ENCODE data around the gene GNAL. TPM values are rescaled to one million over a fixed set of nuclear protein-coding genes. Genes with fewer than 3 reads are reported as not detected.

The GNAL gene
- total RNA-seq, 1 experiment from 2014 or later, result 0.06 TPM

DNA sequence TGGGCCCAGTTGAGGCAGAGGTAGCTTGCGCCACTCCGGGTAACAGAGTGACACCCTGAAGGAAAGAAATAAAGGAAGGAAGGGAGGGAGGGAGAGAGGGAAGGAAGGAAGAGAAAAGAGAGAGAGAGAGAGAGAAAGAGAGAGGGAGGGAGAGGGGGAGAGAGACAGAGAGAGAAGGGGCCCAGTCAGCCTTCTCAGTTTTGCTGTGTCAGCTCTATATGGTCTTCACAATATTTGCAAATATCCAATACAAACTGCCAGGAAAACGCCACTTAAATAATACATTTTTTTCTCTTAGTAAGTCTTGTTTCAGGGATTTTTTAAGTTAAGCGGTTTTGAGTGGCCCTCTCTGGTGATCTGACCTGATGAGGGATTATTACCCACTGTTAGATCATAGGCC lies 156.6 kb downstream of the GNAL start:
- intact Hi-C loops (cut with micrococcal nuclease; ENCODE audit: unreplicated experiment), result no loop called here
- Histone ChIP-seq H3K4me3 (ENCODE audit: low read depth, low read length, poor library complexity, severe bottlenecking) (no peak overlapping the region), H3K27ac (ENCODE audit: low read depth, low read length, poor library complexity, severe bottlenecking) (no peak overlapping the region), H3K36me3 (ENCODE audit: insufficient read depth, low read length, poor library complexity, severe bottlenecking) (no peaks in the 10 kb centered on the region), H3K27me3 (replicated peaks; ENCODE audit: insufficient read depth, low read depth, low read length, poor library complexity) (peaks cover 4% of the 10 kb centered on the region), H3K4me1 (ENCODE audit: insufficient read depth, low read length, poor library complexity, severe bottlenecking) (peaks cover 3% of the 10 kb centered on the region), H3K9me3 (ENCODE audit: low read depth, low read length, poor library complexity, severe bottlenecking) (no peaks in the 10 kb centered on the region)
- CTCF ChIA-PET, result no interaction called here
- no peak for TF ChIP-seq EZH2 (IDR thresholded peaks at IDR 0.05; ENCODE audit: borderline replicate concordance, low read depth, low read length, poor library complexity, severe bottlenecking)
- DNase-seq (ENCODE audit: low spot score), result no peak
- POLR2A ChIA-PET (ENCODE audit: low non-redundant PET), result interaction anchor here (0.7 kb wide), 1 partner anchor 10 kb away, joined by 13 read pairs; no protein-coding TSS in a partner anchor
- no TSS peak for BruUV-seq (replicated peaks)

DNA sequence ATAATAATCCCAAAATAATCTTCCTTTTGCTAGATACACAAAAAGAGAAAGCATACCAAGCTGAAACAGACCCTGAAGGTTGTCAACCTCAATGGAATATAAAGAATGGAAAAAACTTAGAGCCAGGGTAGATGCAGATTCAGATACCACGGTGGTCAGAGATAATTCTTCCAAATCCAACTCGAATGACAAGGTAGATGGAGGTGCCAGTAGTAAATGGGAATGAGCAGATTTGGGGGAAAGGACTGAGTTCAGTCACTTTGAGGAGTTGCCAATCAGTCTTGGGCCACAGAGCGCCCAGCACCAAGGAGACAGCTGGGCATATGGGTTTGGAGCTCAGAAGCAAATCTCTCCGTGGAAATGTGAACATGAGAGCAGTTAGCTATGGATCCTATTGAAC lies 158.7 kb downstream of the GNAL start:
- H3K4me1 ChIP-seq (ENCODE audit: insufficient read depth, low read length, poor library complexity, severe bottlenecking), result peaks cover 3% of the 10 kb centered on the region
- H3K9me3 ChIP-seq (ENCODE audit: low read depth, low read length, poor library complexity, severe bottlenecking), result no peaks in the 10 kb centered on the region
- no peak for DNase-seq (ENCODE audit: low spot score)
- ChIA-PET CTCF (no interaction called here), POLR2A (ENCODE audit: low non-redundant PET) (no interaction called here)
- TF ChIP-seq EZH2 (IDR thresholded peaks at IDR 0.05; ENCODE audit: borderline replicate concordance, low read depth, low read length, poor library complexity, severe bottlenecking), result no peak
- TF ChIP-seq, protein P1, sequence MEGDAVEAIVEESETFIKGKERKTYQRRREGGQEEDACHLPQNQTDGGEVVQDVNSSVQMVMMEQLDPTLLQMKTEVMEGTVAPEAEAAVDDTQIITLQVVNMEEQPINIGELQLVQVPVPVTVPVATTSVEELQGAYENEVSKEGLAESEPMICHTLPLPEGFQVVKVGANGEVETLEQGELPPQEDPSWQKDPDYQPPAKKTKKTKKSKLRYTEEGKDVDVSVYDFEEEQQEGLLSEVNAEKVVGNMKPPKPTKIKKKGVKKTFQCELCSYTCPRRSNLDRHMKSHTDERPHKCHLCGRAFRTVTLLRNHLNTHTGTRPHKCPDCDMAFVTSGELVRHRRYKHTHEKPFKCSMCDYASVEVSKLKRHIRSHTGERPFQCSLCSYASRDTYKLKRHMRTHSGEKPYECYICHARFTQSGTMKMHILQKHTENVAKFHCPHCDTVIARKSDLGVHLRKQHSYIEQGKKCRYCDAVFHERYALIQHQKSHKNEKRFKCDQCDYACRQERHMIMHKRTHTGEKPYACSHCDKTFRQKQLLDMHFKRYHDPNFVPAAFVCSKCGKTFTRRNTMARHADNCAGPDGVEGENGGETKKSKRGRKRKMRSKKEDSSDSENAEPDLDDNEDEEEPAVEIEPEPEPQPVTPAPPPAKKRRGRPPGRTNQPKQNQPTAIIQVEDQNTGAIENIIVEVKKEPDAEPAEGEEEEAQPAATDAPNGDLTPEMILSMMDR (conservative IDR thresholded peaks at IDR 0.05; ENCODE audit: low read depth, low read length), result no peak
- H3K4me3 ChIP-seq (ENCODE audit: low read depth, low read length, poor library complexity, severe bottlenecking), result no peak overlapping the region
- H3K27ac ChIP-seq (ENCODE audit: low read depth, low read length, poor library complexity, severe bottlenecking), result no peak overlapping the region
- intact Hi-C loops (cut with micrococcal nuclease; ENCODE audit: unreplicated experiment), result no loop called here
- peaks cover 4% of the 10 kb centered on the region for H3K27me3 ChIP-seq (replicated peaks; ENCODE audit: insufficient read depth, low read depth, low read length, poor library complexity)
- no TSS peak for BruUV-seq (replicated peaks)
- H3K36me3 ChIP-seq (ENCODE audit: insufficient read depth, low read length, poor library complexity, severe bottlenecking), result no peaks in the 10 kb centered on the region

DNA sequence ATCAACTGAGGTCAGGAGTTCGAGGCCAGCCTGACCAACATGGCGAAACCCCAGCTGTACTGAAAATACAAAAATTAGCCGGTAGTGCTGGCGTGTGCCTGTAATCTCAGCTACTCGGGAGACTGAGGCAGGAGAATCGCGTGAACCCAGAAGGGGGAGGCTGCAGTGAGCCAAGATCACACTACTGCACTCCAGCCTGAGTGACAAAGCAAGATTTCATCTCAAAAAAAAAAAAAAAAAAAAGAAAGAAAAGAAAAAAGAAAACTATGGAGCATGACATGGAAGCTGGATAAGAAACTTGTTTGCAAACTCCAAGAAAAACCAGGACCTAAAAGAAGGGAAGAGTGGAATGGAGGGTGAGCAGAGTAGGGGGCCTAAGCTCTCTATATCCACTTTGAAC lies 160.2 kb downstream of the GNAL start:
- intact Hi-C loops (cut with micrococcal nuclease; ENCODE audit: unreplicated experiment), result no loop called here
- DNase-seq (ENCODE audit: low spot score), result no peak
- POLR2A ChIA-PET (ENCODE audit: low non-redundant PET), result no interaction called here
- H3K9me3 ChIP-seq (ENCODE audit: low read depth, low read length, poor library complexity, severe bottlenecking), result no peaks in the 10 kb centered on the region
- H3K27ac ChIP-seq (ENCODE audit: low read depth, low read length, poor library complexity, severe bottlenecking), result no peak overlapping the region
- no peaks in the 10 kb centered on the region for H3K36me3 ChIP-seq (ENCODE audit: insufficient read depth, low read length, poor library complexity, severe bottlenecking)
- CTCF ChIA-PET, result no interaction called here
- TF ChIP-seq, protein P1 (conservative IDR thresholded peaks at IDR 0.05; ENCODE audit: low read depth, low read length), result no peak
- no peak for TF ChIP-seq EZH2 (IDR thresholded peaks at IDR 0.05; ENCODE audit: borderline replicate concordance, low read depth, low read length, poor library complexity, severe bottlenecking)
- no TSS peak for BruUV-seq (replicated peaks)
- H3K27me3 ChIP-seq (replicated peaks; ENCODE audit: insufficient read depth, low read depth, low read length, poor library complexity), result peaks cover 4% of the 10 kb centered on the region
- peaks cover 3% of the 10 kb centered on the region for H3K4me1 ChIP-seq (ENCODE audit: insufficient read depth, low read length, poor library complexity, severe bottlenecking)
- H3K4me3 ChIP-seq (ENCODE audit: low read depth, low read length, poor library complexity, severe bottlenecking), result no peak overlapping the region

Data from A673 (cell line).